Stimulated activated CD4-positive, alpha-beta T cell treated with anti-CD3 and anti-CD28 coated beads, Interleukin-1b, Interleukin-23, amount 100 ng/mL, for 48 hours (primary cell): Measurements from ENCODE around the gene NKD1.

ENCODE experiments used
- DNase-seq: peaks from one replicate; pipeline ENCODE4 v3.0.0-alpha.2; 2020

The NKD1 gene

GRCh38 chr16:50603206-50604064 lies 55.2 kb downstream of the NKD1 start:
- DNase-seq = no peak

GRCh38 chr16:50604065-50604418 lies 55.8 kb downstream of the NKD1 start:
- no peak for DNase-seq

GRCh38 chr16:50604610-50605009 lies 56.4 kb downstream of the NKD1 start:
- no peak for DNase-seq

GRCh38 chr16:50605733-50606430 lies 57.7 kb downstream of the NKD1 start:
- DNase-seq = no peak

GRCh38 chr16:50606431-50607050 lies 58.3 kb downstream of the NKD1 start:
- DNase-seq = no peak

- DNase-seq = no peak
These were observed 58.8 kb downstream of the NKD1 start for GRCh38 chr16:50607051-50607431.

- DNase-seq = no peak
These were observed 59.3 kb downstream of the NKD1 start for GRCh38 chr16:50607447-50607846.

- no peak for DNase-seq
These were observed 59.9 kb downstream of the NKD1 start for GRCh38 chr16:50607970-50608557.

GRCh38 chr16:50609049-50609448 lies 60.9 kb downstream of the NKD1 start:
- no peak for DNase-seq

GRCh38 chr16:50609471-50609870 lies 61.3 kb downstream of the NKD1 start:
- DNase-seq = no peak

GRCh38 chr16:50610331-50611262 lies 62.4 kb downstream of the NKD1 start:
- no peak for DNase-seq

- no peak for DNase-seq
These were observed 63.2 kb downstream of the NKD1 start for GRCh38 chr16:50611332-50611934.

GRCh38 chr16:50611995-50612848 lies 64.0 kb downstream of the NKD1 start:
- no peak for DNase-seq

GRCh38 chr16:50612849-50613198 lies 64.6 kb downstream of the NKD1 start:
- DNase-seq = no peak

GRCh38 chr16:50613281-50613963 lies 65.2 kb downstream of the NKD1 start:
- DNase-seq = no peak

GRCh38 chr16:50613964-50614474 lies 65.8 kb downstream of the NKD1 start:
- no peak for DNase-seq

- no peak for DNase-seq
These were observed 66.9 kb downstream of the NKD1 start for GRCh38 chr16:50614955-50615724.

GRCh38 chr16:50615891-50616290 lies 67.7 kb downstream of the NKD1 start:
- no peak for DNase-seq

- DNase-seq = no peak
These were observed 68.2 kb downstream of the NKD1 start for GRCh38 chr16:50616386-50616785.
